ENCODE measurements around the gene GNG14. TPM values are rescaled to one million over a fixed set of nuclear protein-coding genes. Genes with fewer than 3 reads are reported as not detected.

Gene GNG14
- total and polyA plus RNA-seq, 2 of the 13 experiments (the other 11 are each of a cell fraction or from before 2014, with no cell fraction given): not detected

GRCh38 chr19:12681074-12681987 is 6.5 kb upstream of the GNG14 start, which contains the start of gene DHPS (continued):
- no peak for TF ChIP-seq MLLT10 (CRISPR knock-in tag; IDR thresholded peaks at IDR 0.05)
- TF ChIP-seq ZNF274 (CRISPR knock-in tag; IDR thresholded peaks at IDR 0.05): no peak; the same call in 1 of the 2 replicates
- TF ChIP-seq CCAR2 (optimal IDR thresholded peaks at IDR 0.05; ENCODE audit: low read depth, low read length): no peak
- TF ChIP-seq ZNF543 (CRISPR knock-in tag; IDR thresholded peaks at IDR 0.05): 0 out of 2 replicates have a peak, but pooled peaks have one; percentile 57
- peak; percentile 67; the same call in 1 of the 2 replicates for TF ChIP-seq TFDP1 (CRISPR knock-in tag; IDR thresholded peaks at IDR 0.05; ENCODE audit: borderline replicate concordance)
- peak; percentile 68; the same call in 1 of the 2 replicates for TF ChIP-seq ZFP82 (CRISPR knock-in tag; IDR thresholded peaks at IDR 0.05; ENCODE audit: borderline replicate concordance)
- no peak for TF ChIP-seq DDIT3 (CRISPR knock-in tag; IDR thresholded peaks at IDR 0.05)
- no peak for TF ChIP-seq HNRNPK (IDR thresholded peaks at IDR 0.05; ENCODE audit: low read depth, low read length, poor library complexity, severe bottlenecking)
- peak; percentile 62 for TF ChIP-seq ZZZ3 (CRISPR knock-in tag; IDR thresholded peaks at IDR 0.05; ENCODE audit: borderline replicate concordance)
- TF ChIP-seq FOSL2 (CRISPR knock-in tag; IDR thresholded peaks at IDR 0.05): no peak
- TF ChIP-seq GZF1 (CRISPR knock-in tag; IDR thresholded peaks at IDR 0.05): no peak; the same call in 1 of the 2 replicates
- TF ChIP-seq, protein P1, sequence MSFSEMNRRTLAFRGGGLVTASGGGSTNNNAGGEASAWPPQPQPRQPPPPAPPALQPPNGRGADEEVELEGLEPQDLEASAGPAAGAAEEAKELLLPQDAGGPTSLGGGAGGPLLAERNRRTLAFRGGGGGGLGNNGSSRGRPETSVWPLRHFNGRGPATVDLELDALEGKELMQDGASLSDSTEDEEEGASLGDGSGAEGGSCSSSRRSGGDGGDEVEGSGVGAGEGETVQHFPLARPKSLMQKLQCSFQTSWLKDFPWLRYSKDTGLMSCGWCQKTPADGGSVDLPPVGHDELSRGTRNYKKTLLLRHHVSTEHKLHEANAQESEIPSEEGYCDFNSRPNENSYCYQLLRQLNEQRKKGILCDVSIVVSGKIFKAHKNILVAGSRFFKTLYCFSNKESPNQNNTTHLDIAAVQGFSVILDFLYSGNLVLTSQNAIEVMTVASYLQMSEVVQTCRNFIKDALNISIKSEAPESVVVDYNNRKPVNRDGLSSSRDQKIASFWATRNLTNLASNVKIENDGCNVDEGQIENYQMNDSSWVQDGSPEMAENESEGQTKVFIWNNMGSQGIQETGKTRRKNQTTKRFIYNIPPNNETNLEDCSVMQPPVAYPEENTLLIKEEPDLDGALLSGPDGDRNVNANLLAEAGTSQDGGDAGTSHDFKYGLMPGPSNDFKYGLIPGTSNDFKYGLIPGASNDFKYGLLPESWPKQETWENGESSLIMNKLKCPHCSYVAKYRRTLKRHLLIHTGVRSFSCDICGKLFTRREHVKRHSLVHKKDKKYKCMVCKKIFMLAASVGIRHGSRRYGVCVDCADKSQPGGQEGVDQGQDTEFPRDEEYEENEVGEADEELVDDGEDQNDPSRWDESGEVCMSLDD (CRISPR knock-in tag; IDR thresholded peaks at IDR 0.05; ENCODE audit: borderline replicate concordance): 0 out of 2 replicates have a peak, but pooled peaks have one; percentile 30
- TF ChIP-seq EHMT2 (IDR thresholded peaks at IDR 0.05; ENCODE audit: borderline replicate concordance, low read depth, low read length): no peak
- TF ChIP-seq ZNF367 (CRISPR knock-in tag; IDR thresholded peaks at IDR 0.05; ENCODE audit: borderline replicate concordance): no peak
- TF ChIP-seq, protein P2, sequence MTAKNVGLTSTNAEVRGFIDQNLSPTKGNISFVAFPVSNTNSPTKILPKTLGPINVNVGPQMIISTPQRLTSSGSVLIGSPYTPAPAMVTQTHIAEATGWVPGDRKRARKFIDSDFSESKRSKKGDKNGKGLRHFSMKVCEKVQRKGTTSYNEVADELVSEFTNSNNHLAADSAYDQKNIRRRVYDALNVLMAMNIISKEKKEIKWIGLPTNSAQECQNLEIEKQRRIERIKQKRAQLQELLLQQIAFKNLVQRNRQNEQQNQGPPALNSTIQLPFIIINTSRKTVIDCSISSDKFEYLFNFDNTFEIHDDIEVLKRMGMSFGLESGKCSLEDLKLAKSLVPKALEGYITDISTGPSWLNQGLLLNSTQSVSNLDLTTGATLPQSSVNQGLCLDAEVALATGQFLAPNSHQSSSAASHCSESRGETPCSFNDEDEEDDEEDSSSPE (CRISPR knock-in tag; IDR thresholded peaks at IDR 0.05): peak; percentile 85
- TF ChIP-seq ZNF333 (CRISPR knock-in tag; IDR thresholded peaks at IDR 0.05; ENCODE audit: borderline replicate concordance): no peak
- no peak for TF ChIP-seq SKI (IDR thresholded peaks at IDR 0.05; ENCODE audit: partially characterized antibody)
- TF ChIP-seq NFATC3 (CRISPR knock-in tag; IDR thresholded peaks at IDR 0.05): peak; percentile 37; the same call in 1 of the 2 replicates
- TF ChIP-seq MTF1 (CRISPR knock-in tag; IDR thresholded peaks at IDR 0.05): no peak
- peak; percentile 42; the same call in 1 of the 2 replicates for TF ChIP-seq POLR2AphosphoS2 (IDR thresholded peaks at IDR 0.05; ENCODE audit: low read depth, low read length)
